IPS-11a (cell line): ENCODE data around the gene SRSF10.

ENCODE experiments used
- H3K4me3 ChIP-seq: one replicate; pipeline ENCODE4 v1.5.1; 2013; ENCODE audit warnings: low read depth, low read length, control low read depth

Gene SRSF10

GRCh38 chr1:23914921-23915320 is 65.2 kb downstream of the SRSF10 start:
- H3K4me3 ChIP-seq = no peak overlapping the region
